H1 (cell line): ENCODE results near the gene C17orf50. TPM values are rescaled to one million over a fixed set of nuclear protein-coding genes. Genes with fewer than 3 reads are reported as not detected.

Source experiments
- CTCF ChIA-PET: fragments of 300-600 bp; sonication (Branson Sonifier 250); formaldehyde crosslinking; loops from one replicate; lab custom pipeline; 2021; ENCODE audit not compliant: partially characterized antibody; lab: Charles Lee
- POLR2A ChIA-PET: fragments of 300-600 bp; sonication (Branson Sonifier 250); formaldehyde crosslinking; loops from one replicate; lab custom pipeline; 2021; ENCODE audit warnings: inconsistent platforms; ENCODE audit not compliant: partially characterized antibody; lab: Charles Lee
- DNase-seq, 2 experiments: peaks; one replicate each; pipeline versions ENCODE4 v3.0.0 to v3.0.0-alpha.2; 2010 to 2022; ENCODE audit warnings: low spot score in 2 of 2, low read depth in 1 of 2, mixed read lengths in 1 of 2
- FAIRE-seq: peaks from 2 replicates; lab custom pipeline; 2011; peaks lifted over from hg19 to GRCh38; lab: Jason Lieb, UNC
- H2AFZ ChIP-seq: 2 replicates; pipeline ENCODE4 v1.8.1; 2012; ENCODE audit warnings: low read length, inconsistent platforms
- H2AK5ac ChIP-seq: 2 replicates; pipeline ENCODE4 v1.6.1; 2013; ENCODE audit warnings: low read depth, low read length
- H2BK120ac ChIP-seq: replicated peaks from 2 replicates; pipeline ENCODE3; 2013; ENCODE audit warnings: low read depth, low read length, inconsistent platforms
- H2BK12ac ChIP-seq: 2 replicates; pipeline ENCODE4 v1.6.1; 2013; ENCODE audit warnings: low read depth, low read length
- H2BK15ac ChIP-seq: 2 replicates; pipeline ENCODE4 v1.6.1; 2013; ENCODE audit warnings: low read length
- H2BK20ac ChIP-seq: 2 replicates; pipeline ENCODE4 v1.6.1; 2013; ENCODE audit warnings: low read length
- H2BK5ac ChIP-seq: 2 replicates; pipeline ENCODE4 v1.6.1; 2013; ENCODE audit warnings: low read depth, low read length
- H3K14ac ChIP-seq: 2 replicates; pipeline ENCODE4 v1.6.1; 2013; ENCODE audit warnings: inconsistent platforms; ENCODE audit not compliant: insufficient read length
- H3K18ac ChIP-seq: 2 replicates; pipeline ENCODE4 v1.6.1; 2013; ENCODE audit warnings: low read length; ENCODE audit errors: extremely low read depth
- H3K23ac ChIP-seq: 2 replicates; pipeline ENCODE4 v1.6.1; 2013; ENCODE audit warnings: inconsistent platforms; ENCODE audit not compliant: insufficient read length
- H3K23me2 ChIP-seq: 2 replicates; pipeline ENCODE4 v1.6.1; 2013; ENCODE audit warnings: low read depth, low read length
- H3K27ac ChIP-seq: 2 replicates; pipeline ENCODE4 v1.6.1; 2011; ENCODE audit warnings: low read depth, low read length, inconsistent platforms
- H3K27me3 ChIP-seq, 4 experiments: replicated peaks in 1 of 4; 1 replicate in 1 of 4; 2 replicates in 3 of 4; pipeline versions ENCODE4 v1.6.1 to v1.8.1; 2011 to 2013; ENCODE audit warnings: low read length in 3 of 4, mild to moderate bottlenecking in 3 of 4, inconsistent platforms in 2 of 4, mixed read lengths in 2 of 4, moderate library complexity in 1 of 4; ENCODE audit not compliant: control insufficient read depth in 3 of 4, insufficient read depth in 3 of 4; ENCODE audit errors: extremely low read depth in 1 of 4
- H3K36me3 ChIP-seq, 4 experiments: 2 replicates each; pipeline versions ENCODE4 v1.6.1 to v1.8.1; 2011 to 2013; ENCODE audit warnings: mild to moderate bottlenecking in 4 of 4, low read length in 3 of 4, moderate library complexity in 2 of 4, control low read depth in 1 of 4, inconsistent platforms in 1 of 4; ENCODE audit not compliant: insufficient read depth in 4 of 4, control insufficient read depth in 2 of 4
- H3K4ac ChIP-seq: replicated peaks from 2 replicates; pipeline ENCODE3; 2013; ENCODE audit warnings: low read length, low read depth, mixed read lengths, inconsistent platforms; ENCODE audit not compliant: insufficient read length
- H3K4me1 ChIP-seq, 4 experiments: replicated peaks in 1 of 4; 1 replicate in 1 of 4; 2 replicates in 3 of 4; pipeline versions ENCODE4 v1.6.1 to v1.8.1; 2011 to 2013; ENCODE audit warnings: low read length in 3 of 4, inconsistent platforms in 2 of 4, mixed read lengths in 1 of 4; ENCODE audit not compliant: insufficient read depth in 4 of 4, control insufficient read depth in 3 of 4
- H3K4me2 ChIP-seq, 2 experiments: 2 replicates each; pipeline versions ENCODE4 v1.6.1 to v1.8.1; 2011 to 2013; ENCODE audit warnings: low read depth in 2 of 2, low read length in 2 of 2, control low read depth in 1 of 2, inconsistent platforms in 1 of 2, mild to moderate bottlenecking in 1 of 2; ENCODE audit not compliant: insufficient read depth in 1 of 2
- H3K4me3 ChIP-seq, 4 experiments: fragments of 200-600, 300-600 bp in 1 of 4; sonication (generic), shearing (Covaris generic), sonication (Bioruptor Twin) in 1 of 4; 2 replicates each; pipeline versions ENCODE4 v1.5.1 to v1.8.1; 2011 to 2016; ENCODE audit warnings: low read length in 4 of 4, low read depth in 3 of 4, control low read depth in 2 of 4, inconsistent platforms in 2 of 4, mild to moderate bottlenecking in 2 of 4, mixed read lengths in 1 of 4, moderate library complexity in 1 of 4; ENCODE audit not compliant: insufficient read depth in 2 of 4; ENCODE audit errors: extremely low read depth in 1 of 4
- H3K56ac ChIP-seq: replicated peaks from 2 replicates; pipeline ENCODE3; 2013; ENCODE audit warnings: low read depth, mild to moderate bottlenecking, mixed read lengths, low read length, inconsistent platforms; ENCODE audit not compliant: insufficient read length
- H3K79me1 ChIP-seq: 2 replicates; pipeline ENCODE4 v1.6.1; 2013; ENCODE audit warnings: low read depth, low read length, control low read depth
- H3K79me2 ChIP-seq, 2 experiments: 2 replicates each; pipeline versions ENCODE4 v1.6.1 to v1.8.1; 2012 to 2013; ENCODE audit warnings: low read length in 2 of 2, mild to moderate bottlenecking in 2 of 2, inconsistent platforms in 1 of 2; ENCODE audit not compliant: insufficient read depth in 2 of 2, control insufficient read depth in 1 of 2
- H3K9ac ChIP-seq, 4 experiments: replicated peaks in 1 of 4; 1 replicate in 1 of 4; 2 replicates in 3 of 4; pipeline versions ENCODE4 v1.6.1 to v1.8.1; 2011 to 2013; ENCODE audit warnings: low read depth in 3 of 4, low read length in 3 of 4, control low read depth in 2 of 4, mild to moderate bottlenecking in 2 of 4, moderate library complexity in 2 of 4, inconsistent platforms in 1 of 4; ENCODE audit errors: extremely low read depth in 1 of 4
- H3K9me3 ChIP-seq, 2 experiments: 2 replicates each; pipeline versions ENCODE4 v1.6.1 to v1.8.1; 2012 to 2013; ENCODE audit warnings: mild to moderate bottlenecking in 2 of 2, moderate library complexity in 2 of 2, control low read depth in 1 of 2, inconsistent platforms in 1 of 2, low read depth in 1 of 2, low read length in 1 of 2, mixed read lengths in 1 of 2; ENCODE audit not compliant: insufficient read depth in 2 of 2
- H4K20me1 ChIP-seq, 2 experiments: replicated peaks in 1 of 2; 2 replicates each; pipeline versions ENCODE3 to v1.8.1; 2011 to 2013; ENCODE audit warnings: inconsistent platforms in 2 of 2, low read length in 2 of 2, mild to moderate bottlenecking in 1 of 2; ENCODE audit not compliant: insufficient read depth in 2 of 2, control insufficient read depth in 1 of 2
- H4K5ac ChIP-seq: 2 replicates; pipeline ENCODE4 v1.6.1; 2013; ENCODE audit warnings: low read length, low read depth, mixed read lengths, inconsistent platforms; ENCODE audit not compliant: insufficient read length
- H4K8ac ChIP-seq: 2 replicates; pipeline ENCODE4 v1.8.0; 2013; ENCODE audit warnings: mild to moderate bottlenecking, moderate library complexity, low read length, inconsistent platforms; ENCODE audit not compliant: insufficient read depth; ENCODE audit errors: extremely low read depth
- H4K91ac ChIP-seq: replicated peaks from 2 replicates; pipeline ENCODE3; 2013; ENCODE audit warnings: low read length, mixed read lengths, inconsistent platforms; ENCODE audit not compliant: insufficient read length
- CHD2 ChIP-seq: IDR thresholded peaks from 2 replicates; pipeline ENCODE4 v1.6.1; 2012; ENCODE audit warnings: low read length, improper control_type of control experiment
- CTCF ChIP-seq, 3 experiments: IDR thresholded peaks; 1 replicate in 2 of 3; 2 replicates in 1 of 3; pipeline versions ENCODE4 v1.5.1 to v1.6.1; 2011; ENCODE audit warnings: low read length in 3 of 3, mild to moderate bottlenecking in 3 of 3, inconsistent platforms in 2 of 3, low read depth in 1 of 3, moderate library complexity in 1 of 3; ENCODE audit not compliant: insufficient read depth in 1 of 3; ENCODE audit errors: control extremely low read depth in 1 of 3
- GTF2F1 ChIP-seq: IDR thresholded peaks from 2 replicates; pipeline ENCODE4 v1.6.1; 2012; ENCODE audit warnings: low read depth, low read length, improper control_type of control experiment, borderline replicate concordance
- KDM5A ChIP-seq: fragments of 200-600 bp; IDR thresholded peaks from 2 replicates; pipeline ENCODE4 v1.7.1; 2012; ENCODE audit warnings: mild to moderate bottlenecking, low read length, inconsistent platforms, mixed read lengths
- MAFK ChIP-seq: IDR thresholded peaks from 2 replicates; pipeline ENCODE4 v1.6.1; 2012; ENCODE audit warnings: low read depth, mild to moderate bottlenecking, improper control_type of control experiment, low read length
- POLR2A ChIP-seq, 2 experiments: IDR thresholded peaks; 1 replicate in 1 of 2; 2 replicates in 1 of 2; pipeline ENCODE4 v1.6.1; 2011; ENCODE audit warnings: low read depth in 2 of 2, low read length in 2 of 2, mild to moderate bottlenecking in 2 of 2; ENCODE audit errors: control extremely low read depth in 1 of 2
- SIRT6 ChIP-seq: IDR thresholded peaks from one replicate; pipeline ENCODE4 v1.7.1; 2012; ENCODE audit warnings: low read length, inconsistent platforms
- SIX5 ChIP-seq: IDR thresholded peaks from 2 replicates; pipeline ENCODE4 v1.6.1; 2011; ENCODE audit warnings: mild to moderate bottlenecking, low read depth, low read length
- SP2 ChIP-seq: IDR thresholded peaks from 2 replicates; pipeline ENCODE4 v1.6.1; 2012; ENCODE audit warnings: mild to moderate bottlenecking, low read length, inconsistent platforms
- SP4 ChIP-seq: IDR thresholded peaks from 2 replicates; pipeline ENCODE4 v1.6.1; 2012; ENCODE audit warnings: low read length, inconsistent platforms
- SRF ChIP-seq: IDR thresholded peaks from 2 replicates; pipeline ENCODE4 v1.6.1; 2011; ENCODE audit warnings: mild to moderate bottlenecking, low read depth, low read length, moderate library complexity
- TAF1 ChIP-seq: IDR thresholded peaks from 2 replicates; pipeline ENCODE4 v1.6.1; 2011; ENCODE audit warnings: mild to moderate bottlenecking, low read depth, low read length
- WGBS, 2 experiments: shearing (Covaris generic) in 1 of 2; methylation state at CpG; one replicate each; pipeline versions ENCODE4 v1.1.6 to v1.1.7; 2013 to 2015; ENCODE audit warnings: low lambda C conversion rate in 2 of 2, mixed read lengths in 2 of 2, inconsistent platforms in 1 of 2, low coverage in 1 of 2, missing lambda C conversion rate in 1 of 2; ENCODE audit not compliant: insufficient replicate concordance in 2 of 2, insufficient coverage in 1 of 2, insufficient read length in 1 of 2; ENCODE audit errors: extremely low coverage in 1 of 2, missing lambda C conversion rate in 1 of 2; 5-methylcytosine and 5-hydroxymethylcytosine counted together
- polyA plus RNA-seq, 7 experiments: library from polyadenylated mRNA; depleted of rRNA in 3 of 7; stranded (reverse) in 5 of 7; unstranded in 2 of 7; fragments of >200 nt in 5 of 7; fragments of 200-250 nt in 2 of 7; gene quantifications; 1 replicate in 5 of 7; 2 replicates in 1 of 7; 4 replicates in 1 of 7; pipeline versions ENCODE4 v1.2.1 to v1.2.3, GENCODE V29; 2011 to 2013; ENCODE audit warnings: missing spikeins in 2 of 7, mixed read lengths in 2 of 7
- total RNA-seq: library from RNA; stranded (reverse); fragmentation: NEBNext Ultra II Directional; extraction: Animal tissue kit (Norgen Biotek cat#: 25700); gene quantifications from 2 replicates; pipeline ENCODE4 v1.2.1, GENCODE V29; 2021

C17orf50 gene
- total and polyA plus RNA-seq, 2 of the 8 experiments (the other 6 are each of a cell fraction or from before 2014, with no cell fraction given), result 0.12 TPM; not detected in 1

DNA sequence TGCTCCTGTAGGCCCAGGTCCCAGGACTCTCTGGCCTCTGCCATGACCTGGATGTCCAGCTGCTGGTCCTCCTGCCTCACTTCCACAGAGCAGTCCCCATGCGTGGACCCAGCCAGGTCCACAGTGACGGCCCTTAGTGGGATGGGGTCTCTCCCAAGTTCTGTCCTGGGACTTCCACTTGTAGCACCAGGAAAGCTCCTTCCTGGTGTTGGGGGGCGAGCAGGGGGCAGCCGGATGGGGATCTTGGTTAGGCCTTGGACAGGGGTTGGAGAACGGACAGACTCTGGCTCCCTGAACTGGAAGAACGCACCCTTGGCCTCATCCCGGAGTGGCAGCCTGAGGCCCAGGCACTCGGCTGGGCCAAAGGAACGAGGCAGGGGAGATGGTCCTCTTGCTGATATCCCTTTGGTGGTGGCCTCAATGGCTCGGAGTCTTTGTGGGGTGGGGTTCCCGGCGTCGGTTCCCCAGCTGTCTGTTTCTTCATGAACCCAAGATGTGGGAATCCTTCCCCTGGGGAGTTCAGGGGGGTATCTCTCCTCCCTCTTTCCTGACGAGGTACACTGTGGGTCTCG lies 14.9 kb upstream of the C17orf50 start:
- no peak for DNase-seq
- Histone ChIP-seq H2BK15ac (no peak overlapping the region), H3K56ac (no peak overlapping the region), H2AK5ac (no peak overlapping the region), H3K18ac (no peak overlapping the region), H3K79me1 (no peaks in the 10 kb centered on the region), H3K27ac (no peak overlapping the region), H4K91ac (no peak overlapping the region), H3K4me1 (peaks cover 0 to 8% (median 6%) of the 10 kb centered on the region in 4 experiments; a peak in 5 of 7 replicates), H4K5ac (no peak overlapping the region), H2AFZ (no peak overlapping the region), H3K23ac (no peak overlapping the region), H3K4me3 (no peak overlapping the region), H4K8ac (no peak overlapping the region), H3K23me2 (peaks cover 5% of the 10 kb centered on the region; the same call in 1 of the 2 replicates), H3K36me3 (peaks cover 0 to 2% (median 0%) of the 10 kb centered on the region in 4 experiments; a peak in 1 of 8 replicates), H2BK120ac (no peak overlapping the region), H2BK5ac (no peak overlapping the region), H3K9me3 (peaks cover 1 to 3% of the 10 kb centered on the region in 2 experiments; a peak in 2 of 4 replicates), H3K79me2 (no peaks in the 10 kb centered on the region), H3K4me2 (no peak overlapping the region), H4K20me1 (peaks cover 0 to 4% of the 10 kb centered on the region in 2 experiments), H2BK12ac (no peak overlapping the region), H3K14ac (no peak overlapping the region), H3K9ac (no peak overlapping the region), H3K27me3 (peaks cover 4 to 34% (median 29%) of the 10 kb centered on the region in 4 experiments), H3K4ac (no peak overlapping the region), H2BK20ac (no peak overlapping the region)
- no peak for FAIRE-seq
- CTCF ChIA-PET, result interaction anchor here (0.8 to 8.4 kb wide), 14 partner anchors 11 to 167 kb away, joined by 3 to 166 read pairs (median 3); partner anchors contain the start of genes PEX12 and RASL10B
- 92% methylated on average over 14 of the region's 15 CpGs; no CpG with 5 or more reads in 1 of the 2 experiments for WGBS, 2 experiments
- POLR2A ChIA-PET, result interaction anchor here (1.4 kb wide), 1 partner anchor 63 kb away, joined by 3 read pairs; the partner anchor contains the start of gene TAF15
- TF ChIP-seq SIRT6, result no peak
- no peak for TF ChIP-seq POLR2A (IDR thresholded peaks at IDR 0.05; ENCODE audit: control extremely low read depth in 1 of 2, low read depth in 2 of 2, low read length in 2 of 2)
- no peak for TF ChIP-seq CHD2
- no peak for TF ChIP-seq MAFK
- no peak for TF ChIP-seq SP2
- TF ChIP-seq GTF2F1, result no peak
- no peak for TF ChIP-seq KDM5A
- no peak for TF ChIP-seq SIX5
- no peak for TF ChIP-seq SRF
- TF ChIP-seq TAF1, result no peak
- no peak for TF ChIP-seq CTCF (IDR thresholded peaks at IDR 0.05; ENCODE audit: control extremely low read depth in 1 of 3, insufficient read depth in 1 of 3, low read depth in 1 of 3, low read length in 3 of 3)
- TF ChIP-seq SP4, result no peak
